HepG2 (cell line): ENCODE results near the gene OR6S1. TPM values are rescaled to one million over a fixed set of nuclear protein-coding genes. Genes with fewer than 3 reads are reported as not detected.
A peak's percentile ranks its signal among the peaks of the same experiment; 100 is the strongest.

Source experiments
- DNMT3B ChIP-seq: conservative IDR thresholded peaks from 2 replicates; pipeline ENCODE4 v1.6.1; 2016; ENCODE audit warnings: missing biosample characterization, control low read depth
- GABPA ChIP-seq, 2 experiments: IDR thresholded peaks; 2 replicates each; pipeline ENCODE4 v1.6.1; 2011 to 2016; ENCODE audit warnings: low read depth in 2 of 2, low read length in 1 of 2, missing biosample characterization in 1 of 2, missing genetic modification characterization in 1 of 2
- SALL1 ChIP-seq: sonication (generic); formaldehyde crosslinking; IDR thresholded peaks from 2 replicates; pipeline ENCODE4 v1.8.0; 2022; ENCODE audit warnings: mild to moderate bottlenecking, missing genetic modification reagents
- ZBTB43 ChIP-seq: sonication (generic); formaldehyde crosslinking; conservative IDR thresholded peaks from 2 replicates; pipeline ENCODE4 v1.4.0; 2020; ENCODE audit warnings: missing genetic modification reagents
- ZNF703 ChIP-seq: sonication (generic); formaldehyde crosslinking; IDR thresholded peaks from 2 replicates; pipeline ENCODE4 v1.5.1; 2020; ENCODE audit warnings: missing genetic modification reagents, mild to moderate bottlenecking, moderate library complexity, borderline replicate concordance
- ZNF792 ChIP-seq: IDR thresholded peaks from 2 replicates; pipeline ENCODE4 v1.6.1; 2016
- ZNF839 ChIP-seq: sonication (generic); formaldehyde crosslinking; IDR thresholded peaks from 2 replicates; pipeline ENCODE4 v1.4.0; 2020; ENCODE audit warnings: missing genetic modification reagents, mild to moderate bottlenecking, borderline replicate concordance
- polyA plus RNA-seq, 8 experiments: library from polyadenylated mRNA; depleted of rRNA in 3 of 8; stranded (reverse) in 7 of 8; unstranded in 1 of 8; fragments of >200 nt; fragmentation: Illumina TruSeq in 4 of 8; extraction: Trizol in 4 of 8; gene quantifications; 2 replicates each; pipeline versions ENCODE4 v1.2.1 to v1.2.3, GENCODE V29; 2011 to 2016; ENCODE audit warnings: low read depth in 4 of 8, missing spikeins in 1 of 8, mixed read lengths in 1 of 8; ENCODE audit not compliant: insufficient read depth in 1 of 8
- total RNA-seq, 5 experiments: library from RNA; depleted of rRNA; stranded (reverse); fragments of >200 nt; fragmentation: Illumina TruSeq; extraction: Trizol; gene quantifications; 2 replicates each; pipeline ENCODE4 v1.2.3, GENCODE V29; 2016; ENCODE audit warnings: low read depth in 1 of 5
- TF ChIP-seq, protein P1 (sequence below): sonication (generic); formaldehyde crosslinking; IDR thresholded peaks from 2 replicates; pipeline ENCODE4 v1.5.1; 2020; ENCODE audit warnings: mild to moderate bottlenecking, missing genetic modification reagents, moderate library complexity
- TF ChIP-seq, protein P2 (sequence below): sonication (generic); formaldehyde crosslinking; IDR thresholded peaks from 2 replicates; pipeline ENCODE4 v1.4.0; 2020; ENCODE audit warnings: missing genetic modification reagents
- TF ChIP-seq, protein P3 (sequence below): sonication (generic); formaldehyde crosslinking; IDR thresholded peaks from 2 replicates; pipeline ENCODE4 v1.5.1; 2020; ENCODE audit warnings: mild to moderate bottlenecking, missing genetic modification reagents, borderline replicate concordance
- TF ChIP-seq, protein P4 (sequence below): sonication (generic); formaldehyde crosslinking; conservative IDR thresholded peaks from 2 replicates; pipeline ENCODE4 v1.4.0; 2020; ENCODE audit warnings: missing genetic modification reagents

The OR6S1 gene
- total and polyA plus RNA-seq, 2 of the 13 experiments (the other 11 are each of a cell fraction or from before 2014, with no cell fraction given): 0.09 TPM; not detected in 1

- TF ChIP-seq, protein P1, sequence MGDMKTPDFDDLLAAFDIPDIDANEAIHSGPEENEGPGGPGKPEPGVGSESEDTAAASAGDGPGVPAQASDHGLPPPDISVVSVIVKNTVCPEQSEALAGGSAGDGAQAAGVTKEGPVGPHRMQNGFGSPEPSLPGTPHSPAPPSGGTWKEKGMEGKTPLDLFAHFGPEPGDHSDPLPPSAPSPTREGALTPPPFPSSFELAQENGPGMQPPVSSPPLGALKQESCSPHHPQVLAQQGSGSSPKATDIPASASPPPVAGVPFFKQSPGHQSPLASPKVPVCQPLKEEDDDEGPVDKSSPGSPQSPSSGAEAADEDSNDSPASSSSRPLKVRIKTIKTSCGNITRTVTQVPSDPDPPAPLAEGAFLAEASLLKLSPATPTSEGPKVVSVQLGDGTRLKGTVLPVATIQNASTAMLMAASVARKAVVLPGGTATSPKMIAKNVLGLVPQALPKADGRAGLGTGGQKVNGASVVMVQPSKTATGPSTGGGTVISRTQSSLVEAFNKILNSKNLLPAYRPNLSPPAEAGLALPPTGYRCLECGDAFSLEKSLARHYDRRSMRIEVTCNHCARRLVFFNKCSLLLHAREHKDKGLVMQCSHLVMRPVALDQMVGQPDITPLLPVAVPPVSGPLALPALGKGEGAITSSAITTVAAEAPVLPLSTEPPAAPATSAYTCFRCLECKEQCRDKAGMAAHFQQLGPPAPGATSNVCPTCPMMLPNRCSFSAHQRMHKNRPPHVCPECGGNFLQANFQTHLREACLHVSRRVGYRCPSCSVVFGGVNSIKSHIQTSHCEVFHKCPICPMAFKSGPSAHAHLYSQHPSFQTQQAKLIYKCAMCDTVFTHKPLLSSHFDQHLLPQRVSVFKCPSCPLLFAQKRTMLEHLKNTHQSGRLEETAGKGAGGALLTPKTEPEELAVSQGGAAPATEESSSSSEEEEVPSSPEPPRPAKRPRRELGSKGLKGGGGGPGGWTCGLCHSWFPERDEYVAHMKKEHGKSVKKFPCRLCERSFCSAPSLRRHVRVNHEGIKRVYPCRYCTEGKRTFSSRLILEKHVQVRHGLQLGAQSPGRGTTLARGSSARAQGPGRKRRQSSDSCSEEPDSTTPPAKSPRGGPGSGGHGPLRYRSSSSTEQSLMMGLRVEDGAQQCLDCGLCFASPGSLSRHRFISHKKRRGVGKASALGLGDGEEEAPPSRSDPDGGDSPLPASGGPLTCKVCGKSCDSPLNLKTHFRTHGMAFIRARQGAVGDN (CRISPR knock-in tag): peak; percentile 29; the same call in 1 of the 2 replicates
- TF ChIP-seq ZNF703 (CRISPR knock-in tag): no peak
- TF ChIP-seq ZBTB43: 0 out of 2 replicates have a peak, but pooled peaks have one; percentile 29
- no peak for TF ChIP-seq GABPA (IDR thresholded peaks at IDR 0.05; ENCODE audit: low read depth, low read length)
- peak; percentile 20; the same call in 1 of the 2 replicates for TF ChIP-seq GABPA (CRISPR knock-in tag; IDR thresholded peaks at IDR 0.05; ENCODE audit: low read depth)
- no peak for TF ChIP-seq DNMT3B (CRISPR knock-in tag)
- TF ChIP-seq, protein P2, sequence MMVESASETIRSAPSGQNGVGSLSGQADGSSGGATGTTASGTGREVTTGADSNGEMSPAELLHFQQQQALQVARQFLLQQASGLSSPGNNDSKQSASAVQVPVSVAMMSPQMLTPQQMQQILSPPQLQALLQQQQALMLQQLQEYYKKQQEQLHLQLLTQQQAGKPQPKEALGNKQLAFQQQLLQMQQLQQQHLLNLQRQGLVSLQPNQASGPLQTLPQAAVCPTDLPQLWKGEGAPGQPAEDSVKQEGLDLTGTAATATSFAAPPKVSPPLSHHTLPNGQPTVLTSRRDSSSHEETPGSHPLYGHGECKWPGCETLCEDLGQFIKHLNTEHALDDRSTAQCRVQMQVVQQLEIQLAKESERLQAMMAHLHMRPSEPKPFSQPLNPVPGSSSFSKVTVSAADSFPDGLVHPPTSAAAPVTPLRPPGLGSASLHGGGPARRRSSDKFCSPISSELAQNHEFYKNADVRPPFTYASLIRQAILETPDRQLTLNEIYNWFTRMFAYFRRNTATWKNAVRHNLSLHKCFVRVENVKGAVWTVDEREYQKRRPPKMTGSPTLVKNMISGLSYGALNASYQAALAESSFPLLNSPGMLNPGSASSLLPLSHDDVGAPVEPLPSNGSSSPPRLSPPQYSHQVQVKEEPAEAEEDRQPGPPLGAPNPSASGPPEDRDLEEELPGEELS (CRISPR knock-in tag): peak; percentile 63
- TF ChIP-seq, protein P3, sequence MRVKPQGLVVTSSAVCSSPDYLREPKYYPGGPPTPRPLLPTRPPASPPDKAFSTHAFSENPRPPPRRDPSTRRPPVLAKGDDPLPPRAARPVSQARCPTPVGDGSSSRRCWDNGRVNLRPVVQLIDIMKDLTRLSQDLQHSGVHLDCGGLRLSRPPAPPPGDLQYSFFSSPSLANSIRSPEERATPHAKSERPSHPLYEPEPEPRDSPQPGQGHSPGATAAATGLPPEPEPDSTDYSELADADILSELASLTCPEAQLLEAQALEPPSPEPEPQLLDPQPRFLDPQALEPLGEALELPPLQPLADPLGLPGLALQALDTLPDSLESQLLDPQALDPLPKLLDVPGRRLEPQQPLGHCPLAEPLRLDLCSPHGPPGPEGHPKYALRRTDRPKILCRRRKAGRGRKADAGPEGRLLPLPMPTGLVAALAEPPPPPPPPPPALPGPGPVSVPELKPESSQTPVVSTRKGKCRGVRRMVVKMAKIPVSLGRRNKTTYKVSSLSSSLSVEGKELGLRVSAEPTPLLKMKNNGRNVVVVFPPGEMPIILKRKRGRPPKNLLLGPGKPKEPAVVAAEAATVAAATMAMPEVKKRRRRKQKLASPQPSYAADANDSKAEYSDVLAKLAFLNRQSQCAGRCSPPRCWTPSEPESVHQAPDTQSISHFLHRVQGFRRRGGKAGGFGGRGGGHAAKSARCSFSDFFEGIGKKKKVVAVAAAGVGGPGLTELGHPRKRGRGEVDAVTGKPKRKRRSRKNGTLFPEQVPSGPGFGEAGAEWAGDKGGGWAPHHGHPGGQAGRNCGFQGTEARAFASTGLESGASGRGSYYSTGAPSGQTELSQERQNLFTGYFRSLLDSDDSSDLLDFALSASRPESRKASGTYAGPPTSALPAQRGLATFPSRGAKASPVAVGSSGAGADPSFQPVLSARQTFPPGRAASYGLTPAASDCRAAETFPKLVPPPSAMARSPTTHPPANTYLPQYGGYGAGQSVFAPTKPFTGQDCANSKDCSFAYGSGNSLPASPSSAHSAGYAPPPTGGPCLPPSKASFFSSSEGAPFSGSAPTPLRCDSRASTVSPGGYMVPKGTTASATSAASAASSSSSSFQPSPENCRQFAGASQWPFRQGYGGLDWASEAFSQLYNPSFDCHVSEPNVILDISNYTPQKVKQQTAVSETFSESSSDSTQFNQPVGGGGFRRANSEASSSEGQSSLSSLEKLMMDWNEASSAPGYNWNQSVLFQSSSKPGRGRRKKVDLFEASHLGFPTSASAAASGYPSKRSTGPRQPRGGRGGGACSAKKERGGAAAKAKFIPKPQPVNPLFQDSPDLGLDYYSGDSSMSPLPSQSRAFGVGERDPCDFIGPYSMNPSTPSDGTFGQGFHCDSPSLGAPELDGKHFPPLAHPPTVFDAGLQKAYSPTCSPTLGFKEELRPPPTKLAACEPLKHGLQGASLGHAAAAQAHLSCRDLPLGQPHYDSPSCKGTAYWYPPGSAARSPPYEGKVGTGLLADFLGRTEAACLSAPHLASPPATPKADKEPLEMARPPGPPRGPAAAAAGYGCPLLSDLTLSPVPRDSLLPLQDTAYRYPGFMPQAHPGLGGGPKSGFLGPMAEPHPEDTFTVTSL (CRISPR knock-in tag): no peak
- TF ChIP-seq, protein P4, sequence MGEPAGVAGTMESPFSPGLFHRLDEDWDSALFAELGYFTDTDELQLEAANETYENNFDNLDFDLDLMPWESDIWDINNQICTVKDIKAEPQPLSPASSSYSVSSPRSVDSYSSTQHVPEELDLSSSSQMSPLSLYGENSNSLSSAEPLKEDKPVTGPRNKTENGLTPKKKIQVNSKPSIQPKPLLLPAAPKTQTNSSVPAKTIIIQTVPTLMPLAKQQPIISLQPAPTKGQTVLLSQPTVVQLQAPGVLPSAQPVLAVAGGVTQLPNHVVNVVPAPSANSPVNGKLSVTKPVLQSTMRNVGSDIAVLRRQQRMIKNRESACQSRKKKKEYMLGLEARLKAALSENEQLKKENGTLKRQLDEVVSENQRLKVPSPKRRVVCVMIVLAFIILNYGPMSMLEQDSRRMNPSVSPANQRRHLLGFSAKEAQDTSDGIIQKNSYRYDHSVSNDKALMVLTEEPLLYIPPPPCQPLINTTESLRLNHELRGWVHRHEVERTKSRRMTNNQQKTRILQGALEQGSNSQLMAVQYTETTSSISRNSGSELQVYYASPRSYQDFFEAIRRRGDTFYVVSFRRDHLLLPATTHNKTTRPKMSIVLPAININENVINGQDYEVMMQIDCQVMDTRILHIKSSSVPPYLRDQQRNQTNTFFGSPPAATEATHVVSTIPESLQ (CRISPR knock-in tag): no peak
- no peak for TF ChIP-seq ZNF839 (CRISPR knock-in tag)
- 0 out of 2 replicates have a peak, but pooled peaks have one; percentile 33 for TF ChIP-seq SALL1 (CRISPR knock-in tag)
- TF ChIP-seq ZNF792 (CRISPR knock-in tag): peak; percentile 96
Observed at GRCh38 chr14:20617138-20618003, 24.1 kb downstream of the OR6S1 start (continued).
